Activated CD4-positive, CD25-positive, alpha-beta regulatory T cell treated with anti-CD3 and anti-CD28 coated beads, Interleukin-2, amount 50 U/mL, for 72 hours (primary cell): ENCODE measurements around the gene SLC12A5.

Experiments used
- DNase-seq: peaks from one replicate; pipeline ENCODE4 v3.0.0; 2021

The SLC12A5 gene

DNA sequence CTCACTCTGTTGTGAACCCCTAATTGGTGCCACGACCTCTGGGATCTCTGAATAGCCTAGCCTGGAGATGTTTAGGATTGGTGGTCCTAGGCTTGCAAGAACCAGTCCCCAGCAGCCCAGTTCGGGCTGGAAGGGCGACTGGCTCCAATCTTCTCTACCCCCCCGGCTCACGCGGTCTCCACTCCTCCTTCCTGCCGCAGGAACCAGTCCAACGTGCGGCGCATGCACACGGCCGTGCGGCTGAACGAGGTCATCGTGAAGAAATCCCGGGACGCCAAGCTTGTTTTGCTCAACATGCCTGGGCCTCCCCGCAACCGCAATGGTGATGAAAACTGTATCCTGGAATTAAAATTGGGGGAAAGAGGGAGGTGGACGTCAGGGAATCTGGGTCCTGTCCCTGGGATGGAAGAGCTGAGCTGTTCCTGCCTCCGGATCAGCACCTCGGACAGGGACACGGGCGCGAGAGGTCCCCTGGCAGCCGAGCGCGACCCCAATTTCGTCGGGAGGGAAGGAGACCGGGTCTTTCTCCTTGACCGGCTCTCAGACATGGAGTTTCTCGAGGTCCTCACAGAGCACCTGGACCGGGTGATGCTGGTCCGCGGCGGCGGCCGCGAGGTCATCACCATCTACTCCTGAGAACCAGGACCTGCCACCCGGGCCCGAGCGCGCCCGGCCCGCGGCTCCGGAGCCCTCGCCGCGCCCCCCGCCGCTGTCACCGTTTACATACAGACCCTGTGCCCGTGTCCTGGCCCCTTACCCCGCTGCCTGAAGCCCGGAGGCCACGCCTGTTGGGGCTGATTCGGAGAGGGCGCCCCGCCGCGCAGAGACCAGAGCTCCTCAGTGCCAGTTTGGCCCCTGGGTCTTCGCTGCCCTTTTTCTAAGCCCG, 28.2 kb downstream of the SLC12A5 start:
- no peak for DNase-seq

DNA sequence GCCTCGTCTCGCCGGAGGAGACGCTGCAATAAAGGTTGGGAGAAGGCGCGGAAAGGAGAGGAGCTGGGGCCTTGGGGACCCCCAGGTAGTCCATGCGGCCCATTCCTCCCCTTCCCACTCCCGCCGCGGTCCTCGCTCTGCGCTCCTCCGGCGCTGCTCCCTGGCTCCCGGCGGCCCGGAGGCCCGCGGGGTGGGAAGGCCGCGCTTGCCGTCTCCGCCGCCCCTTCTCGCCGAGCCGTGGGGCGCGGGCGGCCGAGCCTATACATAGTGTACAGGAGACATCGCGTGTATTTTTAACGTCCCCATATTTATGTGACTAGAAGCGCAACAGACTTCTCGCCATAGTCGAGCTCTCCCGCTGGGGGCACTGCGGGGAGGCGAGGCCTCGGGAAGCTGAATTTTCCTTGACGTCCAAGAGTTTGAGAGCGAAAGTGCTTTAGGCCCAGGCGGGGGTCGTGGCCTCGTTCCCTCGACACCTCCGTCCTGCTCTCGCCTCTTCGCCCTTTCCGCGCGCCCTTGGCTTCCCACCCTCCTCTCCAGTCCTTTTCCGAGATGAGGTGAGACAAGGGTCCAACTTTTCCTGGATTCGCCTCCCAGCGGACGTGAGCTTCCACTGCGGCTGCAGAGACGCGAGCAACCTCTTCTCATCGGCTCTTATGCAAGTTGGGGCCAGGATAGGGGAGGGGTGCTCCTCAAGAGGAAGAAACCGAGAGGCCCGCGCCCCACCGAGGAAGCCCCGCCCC, 29.0 kb downstream of the SLC12A5 start:
- DNase-seq: no peak

DNA sequence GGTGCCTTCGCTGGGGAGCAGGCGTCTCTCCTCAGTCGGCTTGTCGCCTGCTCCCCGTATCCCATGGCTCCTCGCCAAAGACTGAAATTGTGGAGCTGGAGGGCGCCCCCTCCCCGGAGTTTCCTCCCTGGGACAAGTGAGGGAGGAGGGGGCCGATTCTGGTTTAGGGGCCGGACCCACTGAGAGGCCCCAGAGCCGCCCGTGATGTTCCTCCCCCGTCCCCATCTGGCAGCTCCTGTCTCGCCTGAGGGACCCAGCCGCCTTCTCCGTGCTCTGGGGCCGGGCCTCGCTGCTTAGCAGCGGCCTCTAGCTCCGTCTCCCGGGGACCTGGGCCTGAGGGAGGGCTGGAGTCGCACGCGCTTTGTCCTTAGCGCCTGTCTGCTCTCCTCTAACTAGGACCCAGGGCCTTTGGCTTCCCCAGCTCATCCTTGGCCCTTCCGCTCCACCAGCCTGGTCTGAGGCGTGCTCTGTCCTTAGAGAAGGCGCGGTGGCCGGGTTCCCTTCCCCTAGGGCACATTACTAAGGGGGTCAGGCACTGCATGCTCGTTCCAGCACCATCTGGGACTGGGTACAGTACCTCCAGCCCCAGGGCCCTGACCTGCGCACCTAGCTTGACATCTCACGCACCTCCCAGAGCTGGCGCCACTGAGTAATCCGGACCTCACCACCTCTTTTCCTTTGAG, 29.7 kb downstream of the SLC12A5 start:
- no peak for DNase-seq

DNA sequence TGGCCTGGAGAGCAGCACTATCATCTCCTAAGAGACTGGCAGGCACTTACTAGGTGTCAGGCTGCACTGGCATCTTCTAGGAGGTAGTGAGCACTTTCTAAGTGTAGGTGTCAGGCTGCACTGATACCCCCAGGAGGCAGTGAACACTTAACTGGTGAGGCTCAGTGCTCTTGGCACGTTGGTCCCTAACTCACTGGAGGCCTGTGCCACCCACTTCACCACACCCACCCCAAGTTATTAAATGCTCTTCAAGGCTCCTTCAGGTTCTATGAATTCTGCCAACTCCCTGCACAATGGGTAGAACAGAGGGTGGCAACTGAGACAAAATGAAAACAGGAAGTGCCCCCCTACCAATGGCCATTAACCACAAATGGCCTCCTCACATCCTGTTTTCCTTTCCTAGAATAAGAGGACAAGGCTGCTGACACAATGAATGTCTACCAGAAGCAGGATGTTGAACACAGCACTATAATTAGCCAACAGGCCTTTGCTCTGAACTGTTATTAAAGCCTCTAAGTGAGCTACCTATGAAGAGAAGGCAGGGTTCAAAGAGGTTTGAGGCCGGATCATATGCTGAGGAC, 31.4 kb downstream of the SLC12A5 start:
- no peak for DNase-seq

DNA sequence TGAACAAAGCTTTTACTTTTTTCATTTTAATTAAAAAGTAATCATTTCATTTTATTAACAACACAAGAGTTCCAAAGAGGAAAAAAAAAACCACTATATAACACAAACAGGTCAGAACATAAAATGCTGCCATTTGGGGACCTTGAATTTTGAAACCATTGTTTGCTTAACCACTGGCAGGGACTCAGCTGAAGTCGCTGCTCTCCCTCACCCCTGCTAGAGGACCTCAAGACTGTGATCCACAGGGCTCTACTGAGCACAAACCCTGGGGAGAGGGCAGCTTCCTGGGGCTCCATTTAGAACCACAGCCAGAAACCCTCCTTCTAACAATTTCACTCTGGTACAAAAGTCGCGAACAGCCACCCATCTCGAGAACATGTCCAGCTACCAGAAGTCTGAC, 32.0 kb downstream of the SLC12A5 start:
- DNase-seq: no peak

DNA sequence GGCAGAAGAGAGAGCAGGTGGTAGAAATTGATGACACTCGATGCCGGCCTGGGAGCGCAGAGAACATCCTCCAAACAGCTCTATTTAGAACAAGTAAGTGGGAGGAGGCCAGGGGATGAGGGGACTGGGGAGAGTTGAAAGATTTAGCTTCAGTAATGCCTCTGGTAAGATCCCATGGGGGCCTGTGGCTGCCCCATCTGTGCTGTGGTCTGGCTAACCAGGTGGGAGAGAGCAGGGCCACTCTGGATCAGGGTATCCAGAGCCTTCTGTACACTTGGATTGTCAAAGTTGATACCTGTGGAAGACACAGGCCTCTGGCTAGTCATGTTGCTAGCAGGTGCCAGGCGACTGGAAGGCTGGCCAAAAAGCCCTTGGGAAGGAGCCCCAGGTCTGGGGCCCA, 33.1 kb downstream of the SLC12A5 start:
- no peak for DNase-seq

DNA sequence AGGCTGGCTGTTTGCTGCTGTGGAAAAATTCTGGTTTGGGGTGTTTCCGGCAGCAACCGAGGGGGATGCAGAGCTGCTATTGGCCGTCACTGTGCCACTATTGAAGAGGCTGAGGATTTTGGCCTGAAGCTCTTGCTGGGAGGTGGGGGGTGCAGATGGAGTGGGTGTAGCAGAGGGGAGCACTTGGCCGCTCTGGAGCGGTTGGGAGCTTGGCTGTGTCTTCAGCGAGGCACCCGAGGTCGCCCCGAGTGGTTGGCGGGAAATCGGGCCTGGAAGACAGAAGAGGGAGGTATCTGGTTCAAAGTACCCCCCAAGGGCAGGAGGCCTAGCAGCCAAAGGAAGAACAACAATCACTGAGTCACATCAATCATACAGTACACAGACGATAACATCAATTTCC, 33.6 kb downstream of the SLC12A5 start:
- no peak for DNase-seq

DNA sequence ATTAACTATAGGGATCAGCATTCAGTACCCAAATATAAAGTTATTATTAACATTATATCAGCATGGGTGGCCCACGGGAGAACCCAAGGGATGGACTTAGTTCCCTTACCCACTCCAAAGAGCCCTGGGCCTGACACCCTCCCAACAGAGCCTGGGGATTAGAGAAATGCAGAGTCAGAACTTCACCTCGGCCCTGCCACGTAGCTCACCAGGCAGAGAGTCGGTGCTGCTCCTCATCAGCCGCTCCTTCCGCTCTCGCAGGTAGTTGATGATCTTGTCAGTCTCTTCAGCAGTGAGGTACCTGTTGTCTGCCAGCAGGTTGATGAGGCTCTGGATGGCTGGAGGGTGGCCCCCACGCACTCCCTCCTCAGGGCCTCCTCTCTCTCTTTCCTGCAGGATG, 34.1 kb downstream of the SLC12A5 start:
- no peak for DNase-seq

DNA sequence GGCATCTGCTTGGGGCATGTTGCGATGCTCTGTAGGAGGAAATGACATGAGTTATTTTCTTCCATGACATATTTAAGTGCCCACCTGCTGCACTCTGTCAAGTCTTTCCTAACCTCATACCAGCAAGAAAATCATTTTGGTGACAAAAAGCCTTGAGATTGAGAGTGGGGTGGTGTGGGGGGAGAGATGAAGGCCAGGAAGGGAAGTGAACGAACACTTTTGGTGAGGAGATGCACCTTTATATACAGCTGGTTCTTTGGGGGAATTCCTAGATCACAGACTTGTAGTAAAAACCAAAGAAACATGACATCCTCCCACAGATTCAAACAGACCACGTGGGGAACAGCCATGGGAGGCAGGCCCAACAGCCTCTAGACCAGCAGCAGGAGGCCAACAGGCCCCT, 34.6 kb downstream of the SLC12A5 start:
- DNase-seq: no peak

DNA sequence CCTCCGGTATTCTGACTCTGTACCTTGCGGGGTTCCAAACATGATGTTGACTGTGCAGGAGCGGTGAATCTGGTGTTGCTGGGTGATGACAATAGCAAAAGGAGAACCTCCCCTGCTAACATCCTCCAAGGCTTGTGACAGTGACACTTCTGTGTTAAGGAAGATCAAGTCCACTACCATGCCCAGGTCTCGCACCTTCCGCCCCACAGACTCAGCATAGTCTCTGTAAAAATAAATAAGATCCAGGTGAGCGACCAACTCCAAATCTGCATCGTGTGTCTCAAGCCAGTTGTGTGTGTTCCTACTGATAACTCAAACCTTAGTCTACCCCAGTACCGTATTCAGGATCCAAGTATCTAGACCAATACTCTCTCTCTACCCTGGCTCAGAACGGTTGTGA, 36.0 kb downstream of the SLC12A5 start:
- DNase-seq: no peak

DNA sequence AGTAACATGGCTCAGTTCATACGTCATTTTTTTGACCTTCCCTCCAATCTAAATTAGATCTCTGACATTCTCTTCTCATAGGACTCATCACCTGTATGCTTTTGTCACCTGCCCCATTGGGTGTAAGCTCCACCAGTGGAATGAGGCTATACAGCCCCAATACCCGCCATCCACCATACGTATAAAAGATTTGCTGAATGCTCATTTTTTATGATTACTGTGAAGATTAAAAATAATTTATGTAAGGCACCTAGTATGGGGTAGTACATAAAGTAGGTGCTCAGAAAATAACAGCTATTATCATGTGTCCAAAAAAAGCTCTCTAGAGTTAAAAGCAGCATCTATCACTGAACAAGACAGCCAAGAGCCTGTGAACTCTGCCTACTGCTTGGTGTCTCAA, 36.7 kb downstream of the SLC12A5 start:
- DNase-seq: no peak

DNA sequence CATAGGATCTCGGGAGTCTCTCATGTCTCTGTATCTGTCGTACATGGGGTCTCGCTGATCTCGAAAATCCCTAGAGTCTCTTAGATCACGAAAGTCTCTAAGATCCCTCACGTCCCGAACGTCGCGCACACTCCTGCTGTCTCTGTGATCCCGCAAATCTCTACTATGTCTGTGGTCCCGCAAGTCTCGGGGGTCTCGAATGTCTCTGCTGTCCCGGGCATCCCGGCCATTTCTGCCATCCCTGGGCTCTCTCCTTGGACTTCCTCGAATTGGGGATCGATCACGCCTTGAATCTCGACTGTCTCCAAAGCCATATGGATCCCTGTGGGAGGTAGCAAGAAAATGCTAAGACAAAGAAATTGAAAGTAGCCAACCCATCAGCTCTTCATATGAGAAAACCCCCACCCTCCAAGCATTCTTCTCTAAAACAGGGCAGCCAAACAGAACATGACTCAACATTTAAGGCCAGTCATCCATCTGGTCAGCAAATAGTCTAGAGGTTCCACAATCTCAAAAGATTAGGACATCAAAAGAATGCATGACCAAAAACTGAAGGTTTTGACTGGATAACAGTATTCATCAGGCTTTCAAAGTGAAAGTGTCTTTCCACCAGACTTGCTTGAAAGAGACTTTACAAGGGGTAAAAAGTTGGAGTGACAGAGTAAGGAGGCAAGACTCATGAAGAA, 41.3 kb downstream of the SLC12A5 start:
- no peak for DNase-seq

DNA sequence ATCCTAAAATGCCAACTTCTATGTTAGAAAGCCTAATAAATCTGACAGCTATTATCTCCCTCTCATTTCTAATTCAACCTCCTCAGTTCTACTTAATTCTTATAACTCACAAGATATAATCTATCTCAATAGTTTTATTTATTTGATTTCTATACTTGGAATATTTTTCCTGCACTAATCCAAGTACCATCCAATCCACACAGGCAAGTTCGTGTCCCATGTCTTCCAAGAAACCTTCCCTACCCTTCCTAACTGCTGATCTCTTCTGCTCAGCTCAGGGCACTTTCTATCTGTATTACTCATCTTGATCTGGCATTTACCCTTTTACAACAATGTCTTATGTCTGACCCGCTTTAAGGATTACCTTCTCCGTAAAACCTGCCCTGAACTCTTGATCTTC, 42.6 kb downstream of the SLC12A5 start:
- DNase-seq: no peak

DNA sequence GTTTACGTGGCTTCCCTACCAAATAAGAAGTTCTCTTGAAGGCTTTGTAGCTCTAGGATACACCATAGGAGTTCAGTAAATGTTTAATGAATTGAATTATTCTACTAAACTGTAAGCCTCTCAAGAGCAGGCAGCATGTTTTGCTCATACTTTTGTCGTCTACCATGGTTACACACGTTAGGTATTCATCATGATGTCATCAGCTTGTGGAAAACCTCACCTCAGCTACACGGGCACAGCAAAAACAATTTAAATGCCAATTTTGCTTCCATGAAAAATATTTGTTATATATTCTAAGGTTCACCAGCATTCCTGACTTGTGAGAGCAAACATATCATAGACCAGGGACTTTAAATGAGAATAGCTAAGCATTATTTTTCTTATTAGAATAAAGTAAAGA, 44.0 kb downstream of the SLC12A5 start:
- DNase-seq: no peak

DNA sequence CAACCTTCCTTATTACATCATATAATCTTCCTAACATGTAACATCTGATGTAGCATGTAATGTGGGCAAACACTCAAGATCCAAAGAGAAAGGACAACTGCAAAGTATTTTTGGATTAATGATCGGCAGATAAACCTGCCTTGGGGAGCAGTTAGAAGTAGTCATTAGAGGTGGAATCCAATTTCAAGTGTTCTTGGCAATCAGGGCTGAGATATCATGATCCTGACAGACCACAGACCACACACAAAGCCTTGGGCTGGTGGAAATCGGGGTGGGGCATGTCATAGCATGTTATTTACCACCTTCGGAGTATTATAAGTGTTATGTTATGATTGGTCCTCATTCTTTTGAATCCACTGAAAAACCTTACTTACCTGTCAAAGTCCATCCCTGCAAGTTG, 44.4 kb downstream of the SLC12A5 start:
- DNase-seq: no peak

DNA sequence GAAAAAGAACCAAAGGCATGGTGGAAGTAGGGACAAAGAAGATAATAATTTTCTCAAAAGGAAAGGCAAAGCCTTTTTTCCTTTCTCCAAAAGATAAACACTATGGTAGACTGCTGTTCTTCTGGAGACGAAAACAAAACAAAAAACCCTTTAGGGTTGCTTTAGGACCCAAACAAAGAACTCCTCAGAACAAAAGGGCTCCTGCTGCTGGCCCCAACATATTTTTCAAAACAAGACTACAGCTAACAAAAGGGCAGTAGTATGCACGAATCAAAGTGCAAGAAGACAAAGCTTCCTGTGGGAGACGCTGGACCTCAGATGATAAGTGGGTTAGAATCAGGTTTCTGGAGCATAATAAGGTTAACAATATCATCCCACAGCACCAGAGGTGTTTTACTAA, 45.0 kb downstream of the SLC12A5 start:
- DNase-seq: no peak

DNA sequence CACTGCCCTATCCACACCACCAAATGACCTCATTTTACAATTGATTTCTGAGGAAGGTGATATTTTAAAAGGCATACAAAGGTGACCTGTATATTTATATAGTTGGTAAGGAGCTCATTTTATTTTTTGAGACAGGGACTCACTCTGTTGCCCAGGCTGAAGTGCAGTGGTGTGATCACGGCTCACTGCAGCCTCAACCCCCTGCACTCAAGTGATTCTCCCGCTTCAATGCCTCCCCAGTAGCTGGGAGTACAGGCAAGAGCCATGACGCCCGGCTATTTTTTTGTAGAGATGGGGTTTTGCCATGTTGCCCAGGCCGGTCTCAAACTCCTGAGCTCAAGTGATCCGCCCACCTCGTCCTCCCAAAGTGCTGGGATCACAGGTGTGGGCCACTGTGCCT, 47.8 kb downstream of the SLC12A5 start:
- DNase-seq: no peak

DNA sequence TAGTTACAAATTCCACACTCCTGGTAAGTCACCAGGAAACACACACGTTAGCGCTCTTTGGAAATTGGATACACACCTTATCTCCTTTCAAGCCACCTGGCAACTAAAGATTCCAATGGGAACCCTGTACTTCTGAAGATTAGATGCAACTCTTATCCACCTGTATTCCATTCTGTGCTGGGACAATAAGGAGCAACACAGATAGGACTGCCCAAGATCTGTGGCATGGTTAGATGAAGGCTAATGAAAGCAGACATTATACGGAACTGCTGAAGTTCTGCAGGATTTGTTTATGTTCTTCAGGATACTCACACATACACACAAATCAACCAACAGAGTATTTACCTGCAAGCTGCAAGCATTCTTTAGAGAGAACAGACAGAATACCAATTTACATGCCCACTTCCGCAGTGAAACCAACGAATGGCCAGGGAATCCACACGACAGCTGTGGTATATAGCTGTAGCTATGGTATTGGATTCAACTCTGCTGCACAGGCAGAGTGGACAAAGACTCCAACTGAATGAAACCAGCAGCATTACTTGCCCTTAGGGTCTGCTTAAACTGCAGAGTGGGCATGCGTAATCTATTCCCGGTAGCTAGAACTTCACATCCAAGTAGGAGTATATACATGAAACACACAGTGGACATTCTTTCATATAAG, 48.8 kb downstream of the SLC12A5 start:
- DNase-seq: no peak

DNA sequence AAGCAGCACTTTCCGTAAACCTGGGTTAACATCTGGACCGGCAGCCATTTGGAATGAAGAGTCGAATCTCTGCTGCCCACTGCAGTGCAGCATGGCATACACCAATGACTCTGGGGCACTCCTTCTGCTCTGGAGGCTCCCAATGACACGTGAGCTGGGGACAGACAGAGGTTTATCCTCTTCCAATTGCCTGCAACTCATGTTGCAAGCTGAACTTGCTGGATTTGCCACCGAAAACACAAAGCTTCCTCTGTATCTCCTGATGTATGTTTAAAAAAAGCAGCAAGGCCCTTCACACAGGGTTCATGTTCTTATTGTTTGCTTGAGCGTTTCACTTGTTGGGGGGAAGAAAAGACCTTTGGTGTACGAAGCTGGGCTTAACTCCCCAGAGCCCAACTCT, 49.9 kb downstream of the SLC12A5 start:
- no peak for DNase-seq

DNA sequence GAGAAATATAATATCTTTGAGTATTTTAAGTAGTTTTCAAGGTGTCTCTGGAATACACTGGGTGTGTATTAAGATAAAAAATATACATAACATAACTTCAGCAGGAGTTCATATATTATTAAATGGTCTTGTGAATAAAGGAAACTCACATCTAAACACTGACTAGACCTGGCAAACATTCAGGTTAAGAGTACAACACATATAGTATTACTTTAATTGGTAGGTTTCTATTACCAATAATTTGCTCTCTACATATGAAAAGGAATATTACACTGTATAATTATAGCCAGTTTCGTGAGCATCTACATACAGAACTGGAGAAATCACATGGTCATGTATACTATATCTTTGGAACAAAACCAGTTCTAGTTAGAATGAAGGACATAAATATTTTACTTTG, 52.1 kb downstream of the SLC12A5 start:
- DNase-seq: no peak

DNA sequence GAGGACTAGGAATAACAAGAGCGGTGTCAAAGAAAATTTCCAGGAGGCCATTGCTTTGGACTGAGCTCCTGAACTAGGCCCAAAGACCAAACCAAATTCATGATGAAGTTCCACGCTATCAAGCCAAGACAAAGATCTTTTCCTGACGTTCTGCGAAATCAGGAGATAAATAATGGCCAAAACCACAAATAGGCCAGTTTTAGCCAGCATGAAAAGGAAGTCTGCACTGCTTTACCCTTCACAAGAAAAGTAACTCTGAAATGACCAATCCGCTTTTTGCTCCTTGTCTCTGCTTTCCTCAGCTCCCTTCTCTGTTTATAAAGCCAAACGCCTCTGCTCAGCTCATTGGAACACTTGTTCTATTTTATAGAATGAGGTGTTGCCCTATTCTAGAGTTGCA, 54.1 kb downstream of the SLC12A5 start:
- DNase-seq: no peak

DNA sequence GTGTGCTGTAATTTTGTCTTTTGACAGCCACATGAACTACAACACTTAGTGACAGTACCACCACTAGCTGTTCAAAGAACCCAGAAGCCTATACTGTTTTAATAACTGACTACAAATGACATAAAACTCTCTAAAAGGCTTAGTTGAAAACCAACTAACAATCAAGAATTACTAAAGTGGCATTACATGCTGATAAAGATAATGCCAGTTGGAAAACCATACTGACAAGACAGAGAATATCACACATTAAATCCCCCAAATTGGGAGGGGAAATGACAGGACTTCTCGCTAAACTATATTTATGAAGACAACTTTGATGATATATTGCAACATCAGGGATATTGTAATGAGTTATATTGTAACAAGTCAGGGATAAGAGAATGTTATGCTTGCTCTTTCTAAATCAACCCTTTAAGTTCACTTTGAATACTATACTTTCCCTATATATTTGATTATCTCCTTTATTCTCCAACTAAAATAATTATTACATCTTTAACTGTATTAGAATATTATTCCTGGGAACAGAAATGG, 54.6 kb downstream of the SLC12A5 start:
- DNase-seq: no peak
